ENCODE results near the gene ARSD. TPM values are rescaled to one million over a fixed set of nuclear protein-coding genes. Genes with fewer than 3 reads are reported as not detected.
"Not testable (repeated sequence)": the region's sequence is repeated elsewhere in the genome, so short reads cannot be mapped to it uniquely, and the experiment has no call there.

Gene ARSD
- polyA plus RNA-seq, 1 donor (not counting 4 experiments of a cell fraction or from before 2014, with no cell fraction given) = 7.9 TPM

DNA sequence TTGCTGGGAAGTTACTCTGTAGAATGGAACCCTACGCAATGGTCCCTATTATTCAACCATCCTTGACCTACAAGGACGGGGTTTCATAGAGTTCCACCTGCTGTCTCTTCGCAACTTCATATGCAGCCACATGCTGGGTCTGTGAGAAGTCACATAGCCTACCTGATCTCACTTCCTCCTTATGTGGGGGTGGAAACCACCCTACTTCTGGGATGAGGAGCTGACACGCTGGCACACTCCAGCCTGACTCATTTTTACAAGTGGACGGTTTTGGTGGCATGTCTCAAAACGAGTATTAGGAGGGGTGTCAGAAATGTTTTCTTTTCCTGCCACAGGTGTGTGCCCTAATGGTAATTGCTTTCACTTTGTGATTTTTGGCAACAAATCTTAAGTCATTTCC lies 36.8 kb upstream of the ARSD start:
- Histone ChIP-seq H3K9ac (ENCODE audit: control insufficient read depth, extremely low read depth, insufficient read depth, low read length) (no peak overlapping the region), H3K79me2 (ENCODE audit: control insufficient read depth, insufficient read depth, low read length) (no peaks in the 10 kb centered on the region), H3K9me1 (ENCODE audit: control insufficient read depth, extremely low read depth, insufficient read depth, low read length) (no peaks in the 10 kb centered on the region), H3K4me2 (ENCODE audit: control insufficient read depth, extremely low read depth, insufficient read depth, low read depth, low read length) (no peak overlapping the region), H3K4me3 (ENCODE audit: control insufficient read depth in 2 of 3, extremely low read depth in 1 of 3, insufficient read depth in 2 of 3, low read depth in 1 of 3, low read length in 3 of 3) (no peak overlapping the region), H2AFZ (ENCODE audit: control insufficient read depth, low read length) (no peak overlapping the region), H3K9me3 (ENCODE audit: control insufficient read depth, low read depth, low read length) (no peaks in the 10 kb centered on the region), H4K20me1 (ENCODE audit: control insufficient read depth, extremely low read depth, insufficient read depth, low read length) (no peaks in the 10 kb centered on the region), H3K27ac (ENCODE audit: control insufficient read depth, insufficient read depth, low read length) (no peak overlapping the region), H3K4me1 (ENCODE audit: control insufficient read depth, extremely low read depth, insufficient read depth, low read length) (no peaks in the 10 kb centered on the region), H3K27me3 (ENCODE audit: control insufficient read depth, extremely low read depth, insufficient read depth, low read length) (no peaks in the 10 kb centered on the region), H3K36me3 (ENCODE audit: control insufficient read depth in 2 of 2, extremely low read depth in 1 of 2, insufficient read depth in 2 of 2, low read length in 2 of 2) (no peaks in the 10 kb centered on the region)
- TF ChIP-seq EZH2 (IDR thresholded peaks at IDR 0.05; ENCODE audit: low read length) = no peak
- TF ChIP-seq, protein P1, sequence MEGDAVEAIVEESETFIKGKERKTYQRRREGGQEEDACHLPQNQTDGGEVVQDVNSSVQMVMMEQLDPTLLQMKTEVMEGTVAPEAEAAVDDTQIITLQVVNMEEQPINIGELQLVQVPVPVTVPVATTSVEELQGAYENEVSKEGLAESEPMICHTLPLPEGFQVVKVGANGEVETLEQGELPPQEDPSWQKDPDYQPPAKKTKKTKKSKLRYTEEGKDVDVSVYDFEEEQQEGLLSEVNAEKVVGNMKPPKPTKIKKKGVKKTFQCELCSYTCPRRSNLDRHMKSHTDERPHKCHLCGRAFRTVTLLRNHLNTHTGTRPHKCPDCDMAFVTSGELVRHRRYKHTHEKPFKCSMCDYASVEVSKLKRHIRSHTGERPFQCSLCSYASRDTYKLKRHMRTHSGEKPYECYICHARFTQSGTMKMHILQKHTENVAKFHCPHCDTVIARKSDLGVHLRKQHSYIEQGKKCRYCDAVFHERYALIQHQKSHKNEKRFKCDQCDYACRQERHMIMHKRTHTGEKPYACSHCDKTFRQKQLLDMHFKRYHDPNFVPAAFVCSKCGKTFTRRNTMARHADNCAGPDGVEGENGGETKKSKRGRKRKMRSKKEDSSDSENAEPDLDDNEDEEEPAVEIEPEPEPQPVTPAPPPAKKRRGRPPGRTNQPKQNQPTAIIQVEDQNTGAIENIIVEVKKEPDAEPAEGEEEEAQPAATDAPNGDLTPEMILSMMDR (optimal IDR thresholded peaks at IDR 0.05 in 1 of 3, IDR thresholded peaks at IDR 0.05 in 1 of 3, conservative IDR thresholded peaks at IDR 0.05 in 1 of 3; ENCODE audit: extremely low read depth in 1 of 3, insufficient read depth in 2 of 3, low read length in 3 of 3) = no peak
- DNase-seq (ENCODE audit: low read depth, low spot score) = no peak
- FAIRE-seq = no peak
- dilution Hi-C loops (cut with MboI; ENCODE audit: extremely low pct_ligation_motif_present, low sequenced_read_pairs) = no loop called here

DNA sequence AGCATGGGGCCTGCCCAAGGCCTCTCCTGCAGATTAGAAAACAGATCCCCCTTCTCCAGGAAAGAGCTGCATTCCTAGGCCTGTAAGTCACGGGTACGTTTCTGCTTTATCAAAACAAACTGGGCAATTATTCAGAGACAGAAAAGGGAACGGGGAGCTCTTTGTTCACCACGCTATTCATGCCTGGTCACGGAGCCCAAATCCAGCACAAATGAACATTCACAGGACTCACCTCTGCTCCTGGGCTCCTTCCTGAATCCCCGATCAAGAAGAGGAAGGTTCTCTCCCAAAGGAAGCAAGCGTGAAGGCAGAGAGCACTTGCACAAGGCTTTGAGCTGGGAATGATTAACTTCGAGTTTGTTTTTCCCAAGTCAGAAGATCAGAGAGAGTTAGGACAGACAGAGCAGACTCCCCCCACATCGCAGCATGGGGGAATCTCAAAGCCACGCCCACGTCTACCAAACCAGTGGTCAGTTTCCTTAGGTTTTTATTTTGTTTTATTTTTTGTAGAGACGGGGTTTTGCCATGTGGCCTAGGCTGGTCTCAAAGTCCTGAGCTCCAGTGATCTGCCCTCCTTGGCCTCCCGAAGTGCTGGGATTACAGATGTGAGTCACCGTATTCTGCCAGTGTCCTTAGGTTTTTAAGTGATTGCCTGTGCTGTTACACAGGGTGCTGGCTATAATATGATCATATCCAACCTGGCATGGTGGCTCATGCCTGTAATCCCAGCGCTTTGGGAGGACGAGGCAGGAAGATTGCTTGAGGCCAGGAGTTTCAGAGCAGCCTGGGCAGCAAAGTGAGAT lies 35.1 kb upstream of the ARSD start:
- H3K4me1 ChIP-seq (ENCODE audit: control insufficient read depth, extremely low read depth, insufficient read depth, low read length); H3K9me3 ChIP-seq (ENCODE audit: control insufficient read depth, low read depth, low read length); H3K79me2 ChIP-seq (ENCODE audit: control insufficient read depth, insufficient read depth, low read length); H2AFZ ChIP-seq (ENCODE audit: control insufficient read depth, low read length); DNase-seq (ENCODE audit: low read depth, low spot score); H3K27ac ChIP-seq (ENCODE audit: control insufficient read depth, insufficient read depth, low read length); H3K4me3 ChIP-seq (ENCODE audit: control insufficient read depth in 2 of 3, extremely low read depth in 1 of 3, insufficient read depth in 2 of 3, low read depth in 1 of 3, low read length in 3 of 3); H3K9ac ChIP-seq (ENCODE audit: control insufficient read depth, extremely low read depth, insufficient read depth, low read length); H3K4me2 ChIP-seq (ENCODE audit: control insufficient read depth, extremely low read depth, insufficient read depth, low read depth, low read length); FAIRE-seq; dilution Hi-C loops (cut with MboI; ENCODE audit: extremely low pct_ligation_motif_present, low sequenced_read_pairs); H3K36me3 ChIP-seq (ENCODE audit: control insufficient read depth in 2 of 2, extremely low read depth in 1 of 2, insufficient read depth in 2 of 2, low read length in 2 of 2); H4K20me1 ChIP-seq (ENCODE audit: control insufficient read depth, extremely low read depth, insufficient read depth, low read length); H3K9me1 ChIP-seq (ENCODE audit: control insufficient read depth, extremely low read depth, insufficient read depth, low read length); H3K27me3 ChIP-seq (ENCODE audit: control insufficient read depth, extremely low read depth, insufficient read depth, low read length): not testable (repeated sequence)

DNA sequence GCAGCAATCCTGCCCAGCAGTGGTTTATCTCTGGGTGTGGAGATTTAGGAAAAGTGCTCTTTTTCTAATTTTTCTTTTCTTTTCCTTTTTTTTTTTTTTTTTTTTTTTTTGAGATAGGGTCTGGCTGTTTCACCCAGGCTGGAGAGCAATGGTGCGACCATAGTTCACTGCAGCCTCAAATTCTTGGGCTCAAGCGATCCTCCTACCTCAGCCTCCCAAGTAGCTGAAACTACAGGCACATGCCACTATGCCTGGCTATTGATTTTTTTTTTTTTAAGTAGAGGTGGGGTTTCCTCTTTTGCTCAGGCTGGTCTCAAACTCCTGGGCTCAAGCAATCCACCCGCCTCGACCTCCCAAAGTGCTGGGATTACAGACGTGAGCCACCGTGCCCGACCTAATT lies 34.3 kb upstream of the ARSD start:
- dilution Hi-C loops (cut with MboI; ENCODE audit: extremely low pct_ligation_motif_present, low sequenced_read_pairs); H3K27ac ChIP-seq (ENCODE audit: control insufficient read depth, insufficient read depth, low read length): not testable (repeated sequence)

More for the DNA sequence above, 34.3 kb upstream of the ARSD start:
- H3K27me3 ChIP-seq (ENCODE audit: control insufficient read depth, extremely low read depth, insufficient read depth, low read length); H2AFZ ChIP-seq (ENCODE audit: control insufficient read depth, low read length); H4K20me1 ChIP-seq (ENCODE audit: control insufficient read depth, extremely low read depth, insufficient read depth, low read length); H3K4me1 ChIP-seq (ENCODE audit: control insufficient read depth, extremely low read depth, insufficient read depth, low read length); FAIRE-seq; H3K9me3 ChIP-seq (ENCODE audit: control insufficient read depth, low read depth, low read length); H3K4me2 ChIP-seq (ENCODE audit: control insufficient read depth, extremely low read depth, insufficient read depth, low read depth, low read length); H3K9ac ChIP-seq (ENCODE audit: control insufficient read depth, extremely low read depth, insufficient read depth, low read length); H3K9me1 ChIP-seq (ENCODE audit: control insufficient read depth, extremely low read depth, insufficient read depth, low read length); DNase-seq (ENCODE audit: low read depth, low spot score); H3K79me2 ChIP-seq (ENCODE audit: control insufficient read depth, insufficient read depth, low read length); H3K4me3 ChIP-seq (ENCODE audit: control insufficient read depth in 2 of 3, extremely low read depth in 1 of 3, insufficient read depth in 2 of 3, low read depth in 1 of 3, low read length in 3 of 3); H3K36me3 ChIP-seq (ENCODE audit: control insufficient read depth in 2 of 2, extremely low read depth in 1 of 2, insufficient read depth in 2 of 2, low read length in 2 of 2): not testable (repeated sequence)
